ENCODE data around the gene HBA1. TPM values are rescaled to one million over a fixed set of nuclear protein-coding genes. Genes with fewer than 3 reads are reported as not detected.

HBA1 gene
- polyA plus RNA-seq, 1 donor from 2014 or later: not detected

GRCh38 chr16:188674-189073 is 12.2 kb downstream of the HBA1 start:
- Histone ChIP-seq H3K27ac (ENCODE audit: low read length) (no peak overlapping the region), H3K9me3 (ENCODE audit: low read length) (no peaks in the 10 kb centered on the region), H3K27me3 (ENCODE audit: insufficient read depth, low read depth, low read length) (no peaks in the 10 kb centered on the region), H3K4me3 (ENCODE audit: low read length) (no peak overlapping the region), H4K20me1 (ENCODE audit: insufficient read depth) (no peaks in the 10 kb centered on the region), H3K79me2 (replicated peaks; ENCODE audit: insufficient read depth, low read length) (no peaks in the 10 kb centered on the region), H3F3A (ENCODE audit: insufficient read depth, low read length, poor library complexity, severe bottlenecking) (no peaks in the 10 kb centered on the region), H3K9ac (ENCODE audit: low read length) (no peak overlapping the region), H2AFZ (ENCODE audit: low read depth, low read length) (no peak overlapping the region), H3K36me3 (ENCODE audit: insufficient read depth, low read length) (peaks cover 4% of the 10 kb centered on the region), H3K4me2 (ENCODE audit: low read length) (no peak overlapping the region), H3K9me2 (ENCODE audit: insufficient read depth, low read length) (no peaks in the 10 kb centered on the region)
- TF ChIP-seq CTCF (IDR thresholded peaks at IDR 0.05; ENCODE audit: poor library complexity, severe bottlenecking) (no peak), EP300 (conservative IDR thresholded peaks at IDR 0.05; ENCODE audit: poor library complexity, severe bottlenecking) (no peak), RAD21 (conservative IDR thresholded peaks at IDR 0.05) (no peak), EZH2 (IDR thresholded peaks at IDR 0.05; ENCODE audit: borderline replicate concordance, insufficient read depth, low read length, poor library complexity, severe bottlenecking) (no peak), TAF1 (IDR thresholded peaks at IDR 0.05; ENCODE audit: low read depth) (no peak), SMC3 (conservative IDR thresholded peaks at IDR 0.05; ENCODE audit: poor library complexity) (no peak), MXI1 (conservative IDR thresholded peaks at IDR 0.05; ENCODE audit: poor library complexity, severe bottlenecking) (no peak), REST (IDR thresholded peaks at IDR 0.05; ENCODE audit: borderline replicate concordance) (no peak), POLR2AphosphoS5 (IDR thresholded peaks at IDR 0.05) (no peak)

GRCh38 chr16:189604-190186 is 13.2 kb downstream of the HBA1 start:
- H3K4me3 ChIP-seq (ENCODE audit: low read length): no peak overlapping the region
- H3F3A ChIP-seq (ENCODE audit: insufficient read depth, low read length, poor library complexity, severe bottlenecking): no peaks in the 10 kb centered on the region
- H3K4me2 ChIP-seq (ENCODE audit: low read length): no peak overlapping the region
- no peak overlapping the region for H3K27ac ChIP-seq (ENCODE audit: low read length)
- H4K20me1 ChIP-seq (ENCODE audit: insufficient read depth): no peaks in the 10 kb centered on the region
- no peaks in the 10 kb centered on the region for H3K27me3 ChIP-seq (ENCODE audit: insufficient read depth, low read depth, low read length)
- H3K9ac ChIP-seq (ENCODE audit: low read length): no peak overlapping the region
- no peaks in the 10 kb centered on the region for H3K9me3 ChIP-seq (ENCODE audit: low read length)
- no peaks in the 10 kb centered on the region for H3K79me2 ChIP-seq (replicated peaks; ENCODE audit: insufficient read depth, low read length)
- H2AFZ ChIP-seq (ENCODE audit: low read depth, low read length): no peak overlapping the region
- no peaks in the 10 kb centered on the region for H3K9me2 ChIP-seq (ENCODE audit: insufficient read depth, low read length)
- TF ChIP-seq TAF1 (IDR thresholded peaks at IDR 0.05; ENCODE audit: low read depth) (no peak), EZH2 (IDR thresholded peaks at IDR 0.05; ENCODE audit: borderline replicate concordance, insufficient read depth, low read length, poor library complexity, severe bottlenecking) (no peak), MXI1 (conservative IDR thresholded peaks at IDR 0.05; ENCODE audit: poor library complexity, severe bottlenecking) (no peak), CTCF (IDR thresholded peaks at IDR 0.05; ENCODE audit: poor library complexity, severe bottlenecking) (no peak), POLR2AphosphoS5 (IDR thresholded peaks at IDR 0.05) (no peak), REST (IDR thresholded peaks at IDR 0.05; ENCODE audit: borderline replicate concordance) (no peak), SMC3 (conservative IDR thresholded peaks at IDR 0.05; ENCODE audit: poor library complexity) (no peak), RAD21 (conservative IDR thresholded peaks at IDR 0.05) (no peak), EP300 (conservative IDR thresholded peaks at IDR 0.05; ENCODE audit: poor library complexity, severe bottlenecking) (no peak)
- H3K36me3 ChIP-seq (ENCODE audit: insufficient read depth, low read length): peaks cover 4% of the 10 kb centered on the region

All from neural cell (in vitro differentiated cells).